ENCODE measurements around the gene IPCEF1.

Gene IPCEF1

GRCh38 chr6:154285826-154286225 is 70.8 kb downstream of the IPCEF1 start:
- Histone ChIP-seq H3K9ac (ENCODE audit: low read length in 5 of 5) (no peak overlapping the region), H3K4me3 (ENCODE audit: low read depth in 1 of 5, low read length in 5 of 5) (no peak overlapping the region), H3K4me1 (ENCODE audit: control insufficient read depth in 5 of 5, insufficient read depth in 5 of 5, low read length in 5 of 5) (peaks cover 0 to 4% (median 0%) of the 10 kb centered on the region in 5 donors), H3K27ac (ENCODE audit: low read depth, low read length) (no peak overlapping the region), H3K36me3 (ENCODE audit: control insufficient read depth in 5 of 5, insufficient read depth in 5 of 5, low read length in 5 of 5) (no peaks in the 10 kb centered on the region), H3K27me3 (ENCODE audit: control insufficient read depth in 5 of 5, insufficient read depth in 4 of 5, low read length in 5 of 5) (no peaks in the 10 kb centered on the region), H3K9me3 (ENCODE audit: control insufficient read depth in 5 of 5, low read length in 5 of 5) (peaks cover 0 to 12% (median 5%) of the 10 kb centered on the region in 5 donors)

- H3K27me3 ChIP-seq (ENCODE audit: control insufficient read depth in 5 of 5, insufficient read depth in 4 of 5, low read length in 5 of 5), result no peaks in the 10 kb centered on the region
- H3K4me1 ChIP-seq (ENCODE audit: control insufficient read depth in 5 of 5, insufficient read depth in 5 of 5, low read length in 5 of 5), result no peaks in the 10 kb centered on the region
- no peak overlapping the region for H3K9ac ChIP-seq (ENCODE audit: low read length in 5 of 5)
- H3K4me3 ChIP-seq (ENCODE audit: low read depth in 1 of 5, low read length in 5 of 5), result no peak overlapping the region
- peaks cover 0 to 6% (median 5%) of the 10 kb centered on the region in 5 donors for H3K9me3 ChIP-seq (ENCODE audit: control insufficient read depth in 5 of 5, low read length in 5 of 5)
- H3K36me3 ChIP-seq (ENCODE audit: control insufficient read depth in 5 of 5, insufficient read depth in 5 of 5, low read length in 5 of 5), result no peaks in the 10 kb centered on the region
- no peak overlapping the region for H3K27ac ChIP-seq (ENCODE audit: low read depth, low read length)
Measured at GRCh38 chr6:154284313-154284853, 72.2 kb downstream of the IPCEF1 start.

GRCh38 chr6:154280521-154280920 is 76.1 kb downstream of the IPCEF1 start:
- peaks cover 0 to 6% (median 5%) of the 10 kb centered on the region in 5 donors for H3K9me3 ChIP-seq (ENCODE audit: control insufficient read depth in 5 of 5, low read length in 5 of 5)
- H3K9ac ChIP-seq (ENCODE audit: low read length in 5 of 5), result no peak overlapping the region
- H3K27me3 ChIP-seq (ENCODE audit: control insufficient read depth in 5 of 5, insufficient read depth in 4 of 5, low read length in 5 of 5), result no peaks in the 10 kb centered on the region
- no peak overlapping the region for H3K4me3 ChIP-seq (ENCODE audit: low read depth in 1 of 5, low read length in 5 of 5)
- H3K4me1 ChIP-seq (ENCODE audit: control insufficient read depth in 5 of 5, insufficient read depth in 5 of 5, low read length in 5 of 5), result peaks cover 0 to 3% (median 0%) of the 10 kb centered on the region in 5 donors
- H3K27ac ChIP-seq (ENCODE audit: low read depth, low read length), result no peak overlapping the region
- H3K36me3 ChIP-seq (ENCODE audit: control insufficient read depth in 5 of 5, insufficient read depth in 5 of 5, low read length in 5 of 5), result no peaks in the 10 kb centered on the region

GRCh38 chr6:154277629-154278017 is 79.0 kb downstream of the IPCEF1 start:
- peak overlapping the region in 1 of 5 donors; percentile 3 for H3K4me3 ChIP-seq (ENCODE audit: low read depth in 1 of 5, low read length in 5 of 5)
- H3K27me3 ChIP-seq (ENCODE audit: control insufficient read depth in 5 of 5, insufficient read depth in 4 of 5, low read length in 5 of 5), result no peaks in the 10 kb centered on the region
- H3K9me3 ChIP-seq (ENCODE audit: control insufficient read depth in 5 of 5, low read length in 5 of 5), result no peaks in the 10 kb centered on the region
- H3K4me1 ChIP-seq (ENCODE audit: control insufficient read depth in 5 of 5, insufficient read depth in 5 of 5, low read length in 5 of 5), result peaks cover 0 to 3% (median 0%) of the 10 kb centered on the region in 5 donors
- H3K36me3 ChIP-seq (ENCODE audit: control insufficient read depth in 5 of 5, insufficient read depth in 5 of 5, low read length in 5 of 5), result no peaks in the 10 kb centered on the region
- no peak overlapping the region for H3K27ac ChIP-seq (ENCODE audit: low read depth, low read length)
- H3K9ac ChIP-seq (ENCODE audit: low read length in 5 of 5), result peak overlapping the region in 2 of 5 donors; percentile 13 to 25

- no peaks in the 10 kb centered on the region for H3K9me3 ChIP-seq (ENCODE audit: control insufficient read depth in 5 of 5, low read length in 5 of 5)
- no peak overlapping the region for H3K27ac ChIP-seq (ENCODE audit: low read depth, low read length)
- H3K36me3 ChIP-seq (ENCODE audit: control insufficient read depth in 5 of 5, insufficient read depth in 5 of 5, low read length in 5 of 5), result no peaks in the 10 kb centered on the region
- H3K27me3 ChIP-seq (ENCODE audit: control insufficient read depth in 5 of 5, insufficient read depth in 4 of 5, low read length in 5 of 5), result no peaks in the 10 kb centered on the region
- peak overlapping the region in 1 of 5 donors; percentile 13 for H3K9ac ChIP-seq (ENCODE audit: low read length in 5 of 5)
- peaks cover 0 to 3% (median 0%) of the 10 kb centered on the region in 5 donors for H3K4me1 ChIP-seq (ENCODE audit: control insufficient read depth in 5 of 5, insufficient read depth in 5 of 5, low read length in 5 of 5)
- peak overlapping the region in 1 of 5 donors; percentile 3 for H3K4me3 ChIP-seq (ENCODE audit: low read depth in 1 of 5, low read length in 5 of 5)
Measured at GRCh38 chr6:154276810-154277628, 79.6 kb downstream of the IPCEF1 start.

GRCh38 chr6:154274168-154274567 is 82.4 kb downstream of the IPCEF1 start:
- H3K27ac ChIP-seq (ENCODE audit: low read depth, low read length), result no peak overlapping the region
- H3K9me3 ChIP-seq (ENCODE audit: control insufficient read depth in 5 of 5, low read length in 5 of 5), result no peaks in the 10 kb centered on the region
- H3K36me3 ChIP-seq (ENCODE audit: control insufficient read depth in 5 of 5, insufficient read depth in 5 of 5, low read length in 5 of 5), result no peaks in the 10 kb centered on the region

GRCh38 chr6:154268486-154268885 is 88.1 kb downstream of the IPCEF1 start:
- Histone ChIP-seq H3K36me3 (ENCODE audit: control insufficient read depth in 5 of 5, insufficient read depth in 5 of 5, low read length in 5 of 5) (no peaks in the 10 kb centered on the region), H3K9ac (ENCODE audit: low read length in 5 of 5) (no peak overlapping the region), H3K27ac (ENCODE audit: low read depth, low read length) (no peak overlapping the region), H3K9me3 (ENCODE audit: control insufficient read depth in 5 of 5, low read length in 5 of 5) (no peaks in the 10 kb centered on the region), H3K27me3 (ENCODE audit: control insufficient read depth in 5 of 5, insufficient read depth in 4 of 5, low read length in 5 of 5) (no peaks in the 10 kb centered on the region), H3K4me1 (ENCODE audit: control insufficient read depth in 5 of 5, insufficient read depth in 5 of 5, low read length in 5 of 5) (no peaks in the 10 kb centered on the region), H3K4me3 (ENCODE audit: low read depth in 1 of 5, low read length in 5 of 5) (no peak overlapping the region)

More at GRCh38 chr6:154274168-154274567, 82.4 kb downstream of the IPCEF1 start:
- no peak overlapping the region for H3K4me3 ChIP-seq (ENCODE audit: low read depth in 1 of 5, low read length in 5 of 5)
- H3K27me3 ChIP-seq (ENCODE audit: control insufficient read depth in 5 of 5, insufficient read depth in 4 of 5, low read length in 5 of 5), result no peaks in the 10 kb centered on the region
- no peak overlapping the region for H3K9ac ChIP-seq (ENCODE audit: low read length in 5 of 5)
- H3K4me1 ChIP-seq (ENCODE audit: control insufficient read depth in 5 of 5, insufficient read depth in 5 of 5, low read length in 5 of 5), result peaks cover 0 to 3% (median 0%) of the 10 kb centered on the region in 5 donors

GRCh38 chr6:154267508-154268106 is 89.0 kb downstream of the IPCEF1 start:
- H3K27ac ChIP-seq (ENCODE audit: low read depth, low read length), result no peak overlapping the region
- no peaks in the 10 kb centered on the region for H3K9me3 ChIP-seq (ENCODE audit: control insufficient read depth in 5 of 5, low read length in 5 of 5)
- H3K4me1 ChIP-seq (ENCODE audit: control insufficient read depth in 5 of 5, insufficient read depth in 5 of 5, low read length in 5 of 5), result no peaks in the 10 kb centered on the region
- no peaks in the 10 kb centered on the region for H3K27me3 ChIP-seq (ENCODE audit: control insufficient read depth in 5 of 5, insufficient read depth in 4 of 5, low read length in 5 of 5)
- H3K9ac ChIP-seq (ENCODE audit: low read length in 5 of 5), result no peak overlapping the region
- no peak overlapping the region for H3K4me3 ChIP-seq (ENCODE audit: low read depth in 1 of 5, low read length in 5 of 5)
- no peaks in the 10 kb centered on the region for H3K36me3 ChIP-seq (ENCODE audit: control insufficient read depth in 5 of 5, insufficient read depth in 5 of 5, low read length in 5 of 5)

GRCh38 chr6:154266560-154267099 is 90.0 kb downstream of the IPCEF1 start:
- Histone ChIP-seq H3K4me3 (ENCODE audit: low read depth in 1 of 5, low read length in 5 of 5) (no peak overlapping the region), H3K27me3 (ENCODE audit: control insufficient read depth in 5 of 5, insufficient read depth in 4 of 5, low read length in 5 of 5) (no peaks in the 10 kb centered on the region), H3K36me3 (ENCODE audit: control insufficient read depth in 5 of 5, insufficient read depth in 5 of 5, low read length in 5 of 5) (no peaks in the 10 kb centered on the region), H3K4me1 (ENCODE audit: control insufficient read depth in 5 of 5, insufficient read depth in 5 of 5, low read length in 5 of 5) (no peaks in the 10 kb centered on the region), H3K9me3 (ENCODE audit: control insufficient read depth in 5 of 5, low read length in 5 of 5) (no peaks in the 10 kb centered on the region), H3K9ac (ENCODE audit: low read length in 5 of 5) (no peak overlapping the region), H3K27ac (ENCODE audit: low read depth, low read length) (no peak overlapping the region)

Data from subcutaneous abdominal adipose tissue (tissue), 5 donors.